MCF 10A (cell line): Measurements from ENCODE around the gene PCGF1. TPM values are rescaled to one million over a fixed set of nuclear protein-coding genes. Genes with fewer than 3 reads are reported as not detected.

Experiments used
- BruUV-seq: library from RNA; stranded (reverse); fragments of 400-500 nt; replicated peaks from 2 replicates; lab custom pipeline; 2021; lab: Mats Ljungman, UMichigan
- CTCF ChIA-PET: fragments of 300-600 bp; sonication (Branson Sonifier 250); formaldehyde crosslinking; extraction: SDS; loops from one replicate; lab custom pipeline; 2021; ENCODE audit warnings: antibody characterized with exemption, inconsistent platforms; lab: Yijun Ruan, JAX
- POLR2A ChIA-PET: fragments of 300-600, 350-650 bp; sonication (Branson Sonifier 250); formaldehyde crosslinking; extraction: SDS; loops from one replicate; lab custom pipeline; 2020; ENCODE audit warnings: antibody characterized with exemption, inconsistent platforms; lab: Yijun Ruan, JAX
- DNase-seq: peaks from one replicate; pipeline ENCODE4 v3.0.0-alpha.2; 2018; ENCODE audit not compliant: unreplicated experiment
- H3K27ac Mint-ChIP-seq: one replicate; pipeline ENCODE4 v1.8.0; 2022; ENCODE audit warnings: mild to moderate bottlenecking, low read depth, mixed read lengths; ENCODE audit not compliant: unreplicated experiment
- H3K27me3 Mint-ChIP-seq: one replicate; pipeline ENCODE4 v1.8.0; 2022; ENCODE audit warnings: mixed read lengths; ENCODE audit not compliant: insufficient read depth, unreplicated experiment
- H3K36me3 Mint-ChIP-seq: one replicate; pipeline ENCODE4 v1.8.0; 2022; ENCODE audit warnings: mild to moderate bottlenecking, moderate library complexity, mixed read lengths; ENCODE audit not compliant: insufficient read depth, unreplicated experiment
- H3K4me1 Mint-ChIP-seq: one replicate; pipeline ENCODE4 v1.8.0; 2022; ENCODE audit warnings: mixed read lengths; ENCODE audit not compliant: insufficient read depth, unreplicated experiment
- H3K4me3 Mint-ChIP-seq: one replicate; pipeline ENCODE4 v1.8.0; 2022; ENCODE audit warnings: mild to moderate bottlenecking, moderate library complexity, mixed read lengths; ENCODE audit not compliant: unreplicated experiment
- H3K9me3 Mint-ChIP-seq: one replicate; pipeline ENCODE4 v1.8.0; 2022; ENCODE audit warnings: mixed read lengths; ENCODE audit not compliant: unreplicated experiment
- intact Hi-C: fragments of 100-400 bp; cut with micrococcal nuclease; formaldehyde crosslinking; loops from 2 replicates; pipeline ENCODE4 v1.14.1; 2022
- total RNA-seq: library from RNA; stranded (reverse); gene quantifications from 2 replicates; pipeline ENCODE4 v1.2.3, GENCODE V29; 2022
- TF ChIP-seq, protein P1 (sequence below): fragments of 200-600 bp; IDR thresholded peaks from one replicate; pipeline ENCODE4 v1.8.0; 2022; ENCODE audit warnings: antibody characterized with exemption, mild to moderate bottlenecking; ENCODE audit not compliant: unreplicated experiment

Gene PCGF1
- total RNA-seq, 1 experiment from 2014 or later = 41.6 TPM

DNA sequence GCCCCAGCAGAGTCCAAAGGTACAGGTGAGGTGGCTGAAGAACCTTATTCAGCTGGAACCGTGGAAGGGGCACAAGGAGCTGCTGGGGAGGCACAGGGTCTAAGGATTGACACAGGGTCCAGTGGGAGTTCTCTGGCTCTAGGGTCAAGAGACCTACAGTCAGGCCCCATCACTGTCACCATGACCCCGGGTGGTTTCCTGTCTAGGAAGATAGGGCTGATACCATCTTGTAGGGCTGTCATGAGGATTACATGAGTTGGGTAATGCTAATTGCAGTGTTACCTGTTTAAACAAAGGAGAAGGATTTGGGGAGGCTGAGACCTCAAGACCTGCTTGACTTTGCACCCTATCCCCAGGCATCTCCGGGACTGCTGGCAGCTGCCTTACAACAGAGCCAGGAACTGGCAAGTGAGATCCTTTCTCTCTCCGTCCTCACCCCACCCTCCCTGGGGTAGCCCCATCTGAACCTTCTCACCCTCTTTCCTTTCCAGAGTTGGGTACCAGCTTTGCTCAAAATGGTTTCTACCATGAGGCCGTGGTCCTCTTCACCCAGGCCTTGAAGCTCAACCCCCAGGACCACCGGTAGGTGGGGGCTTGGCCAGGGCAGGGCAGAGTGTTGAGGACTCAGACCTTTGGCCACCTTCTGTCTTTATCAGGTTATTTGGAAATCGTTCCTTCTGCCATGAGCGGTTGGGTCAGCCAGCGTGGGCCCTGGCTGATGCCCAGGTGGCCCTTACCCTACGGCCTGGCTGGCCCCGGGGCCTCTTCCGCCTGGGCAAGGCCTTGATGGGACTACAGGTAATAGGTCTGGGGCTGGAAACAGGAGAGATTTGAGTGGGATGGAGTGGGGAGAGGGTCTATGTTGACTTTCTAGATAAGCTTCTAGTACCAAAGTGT is 15.6 kb downstream of the PCGF1 start:
- TF ChIP-seq, protein P1, sequence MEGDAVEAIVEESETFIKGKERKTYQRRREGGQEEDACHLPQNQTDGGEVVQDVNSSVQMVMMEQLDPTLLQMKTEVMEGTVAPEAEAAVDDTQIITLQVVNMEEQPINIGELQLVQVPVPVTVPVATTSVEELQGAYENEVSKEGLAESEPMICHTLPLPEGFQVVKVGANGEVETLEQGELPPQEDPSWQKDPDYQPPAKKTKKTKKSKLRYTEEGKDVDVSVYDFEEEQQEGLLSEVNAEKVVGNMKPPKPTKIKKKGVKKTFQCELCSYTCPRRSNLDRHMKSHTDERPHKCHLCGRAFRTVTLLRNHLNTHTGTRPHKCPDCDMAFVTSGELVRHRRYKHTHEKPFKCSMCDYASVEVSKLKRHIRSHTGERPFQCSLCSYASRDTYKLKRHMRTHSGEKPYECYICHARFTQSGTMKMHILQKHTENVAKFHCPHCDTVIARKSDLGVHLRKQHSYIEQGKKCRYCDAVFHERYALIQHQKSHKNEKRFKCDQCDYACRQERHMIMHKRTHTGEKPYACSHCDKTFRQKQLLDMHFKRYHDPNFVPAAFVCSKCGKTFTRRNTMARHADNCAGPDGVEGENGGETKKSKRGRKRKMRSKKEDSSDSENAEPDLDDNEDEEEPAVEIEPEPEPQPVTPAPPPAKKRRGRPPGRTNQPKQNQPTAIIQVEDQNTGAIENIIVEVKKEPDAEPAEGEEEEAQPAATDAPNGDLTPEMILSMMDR = no peak
- Mint-ChIP-seq H3K36me3 (peaks cover 11% of the 10 kb centered on the region), H3K27me3 (no peaks in the 10 kb centered on the region), H3K9me3 (no peaks in the 10 kb centered on the region), H3K27ac (no peak overlapping the region), H3K4me3 (no peak overlapping the region), H3K4me1 (no peaks in the 10 kb centered on the region)
- BruUV-seq = no TSS peak
- DNase-seq = no peak
- ChIA-PET POLR2A (interaction anchor here (1.0 to 1.5 kb wide), 4 partner anchors 9 to 15 kb away, joined by 3 to 6 read pairs (median 4); partner anchors contain the start of genes CCDC142, PCGF1 and TTC31), CTCF (interaction anchor here (0.5 to 1.3 kb wide), 3 partner anchors 26 to 98 kb away, joined by 3 to 4 read pairs (median 3); no protein-coding TSS in a partner anchor)
- intact Hi-C loops = no loop called here

DNA sequence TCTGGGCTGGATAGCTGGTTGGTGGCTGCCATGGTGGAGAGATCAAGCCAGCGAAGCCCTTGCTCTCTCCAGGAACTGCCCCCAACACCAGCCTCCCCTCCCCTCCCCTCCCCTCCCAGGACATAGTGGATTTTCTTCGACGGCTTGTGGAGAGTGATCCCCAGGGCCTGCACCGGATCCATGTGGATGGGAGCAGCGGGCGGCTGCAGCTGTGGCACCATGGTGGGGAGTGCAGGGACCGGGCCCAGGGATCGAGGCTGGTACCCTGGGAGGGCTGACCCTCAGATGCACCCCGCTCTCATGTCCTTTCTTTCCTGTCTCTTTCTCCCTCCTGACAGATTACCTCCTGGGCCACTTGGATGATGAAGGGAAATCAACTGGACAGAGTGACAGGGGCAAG is 17.6 kb downstream of the PCGF1 start:
- intact Hi-C loops = no loop called here
- Mint-ChIP-seq H3K4me3 (no peak overlapping the region), H3K4me1 (peaks cover 5% of the 10 kb centered on the region), H3K27me3 (no peaks in the 10 kb centered on the region), H3K36me3 (peaks cover 18% of the 10 kb centered on the region), H3K27ac (no peak overlapping the region), H3K9me3 (no peaks in the 10 kb centered on the region)
- DNase-seq = no peak
- TF ChIP-seq, protein P1 = no peak
- ChIA-PET CTCF (interaction anchor here (1.0 to 1.2 kb wide), 3 partner anchors 16 to 98 kb away, joined by 3 to 4 read pairs (median 4); no protein-coding TSS in a partner anchor), POLR2A (interaction anchor here (1.1 to 1.2 kb wide), 2 partner anchors 11 to 97 kb away, joined by 3 read pairs; no protein-coding TSS in a partner anchor)
- no TSS peak for BruUV-seq

DNA sequence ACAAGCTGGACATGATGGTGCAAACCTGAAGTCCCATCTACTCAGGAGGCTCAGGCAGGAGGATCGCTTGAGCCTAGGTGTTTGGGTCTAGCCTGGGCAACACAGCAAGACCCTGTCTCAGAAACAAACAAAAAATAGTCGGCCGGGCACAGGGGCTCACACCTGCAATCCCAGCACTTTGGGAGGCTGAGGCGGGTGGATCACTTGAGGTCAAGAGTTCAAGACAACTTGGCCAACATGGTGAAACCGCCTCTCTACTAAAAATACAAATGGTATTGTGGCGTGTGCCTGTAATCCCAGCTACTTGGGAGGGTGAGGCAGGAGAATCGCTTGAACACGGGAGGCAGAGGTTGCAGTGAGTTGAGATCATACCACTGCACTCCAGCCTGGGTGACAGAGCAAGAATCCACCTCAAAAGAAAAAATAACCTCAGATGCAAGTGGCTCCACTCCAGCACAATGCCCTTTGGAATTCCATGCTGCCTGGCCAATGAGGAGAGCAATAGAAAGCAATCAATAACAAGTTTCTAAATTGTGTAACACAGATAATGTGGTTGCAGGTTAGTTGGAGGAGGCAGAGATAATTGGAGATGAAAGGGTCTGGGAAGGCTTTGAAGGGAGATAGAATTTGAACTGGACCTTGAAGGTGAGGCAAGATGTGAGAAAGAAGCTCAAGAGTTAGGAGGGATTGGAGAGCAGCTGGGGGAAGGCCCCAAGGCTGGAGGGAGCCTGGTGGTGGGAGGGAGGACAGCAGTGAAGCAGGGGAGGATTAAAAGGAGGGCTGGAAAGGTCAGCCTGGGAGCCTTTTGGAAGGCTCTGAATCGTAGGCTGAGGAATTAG is 18.6 kb downstream of the PCGF1 start:
- Mint-ChIP-seq H3K36me3 (peaks cover 18% of the 10 kb centered on the region), H3K4me1 (peaks cover 5% of the 10 kb centered on the region), H3K9me3 (no peaks in the 10 kb centered on the region), H3K27me3 (no peaks in the 10 kb centered on the region), H3K27ac (no peak overlapping the region), H3K4me3 (no peak overlapping the region)
- no peak for DNase-seq
- ChIA-PET POLR2A (interaction anchor here (0.6 to 1.4 kb wide), 4 partner anchors 42 to 98 kb away, joined by 3 to 5 read pairs (median 3); no protein-coding TSS in a partner anchor), CTCF (interaction anchor here (1.0 to 1.2 kb wide), 4 partner anchors 18 to 99 kb away, joined by 3 to 4 read pairs (median 4); no protein-coding TSS in a partner anchor)
- no TSS peak for BruUV-seq
- TF ChIP-seq, protein P1 = no peak
- intact Hi-C loops = no loop called here
